Kidney (tissue), 14 donors: ENCODE data around the gene NFIA. TPM values are rescaled to one million over a fixed set of nuclear protein-coding genes. Genes with fewer than 3 reads are reported as not detected.

Experiments used
- DNase-seq, 5 donors: peaks; one replicate each; pipeline ENCODE4 v3.0.0-alpha.2; 2013 to 2020
- FAIRE-seq: peaks from 2 replicates; lab custom pipeline; 2012; peaks lifted over from hg19 to GRCh38; lab: Jason Lieb, UNC
- H3K27ac ChIP-seq, 2 donors: one replicate each; pipeline ENCODE4 v1.7.0; 2013; ENCODE audit warnings: low read depth in 2 of 2, low read length in 2 of 2, inconsistent platforms in 1 of 2
- H3K27me3 ChIP-seq: one replicate; pipeline ENCODE4 v1.7.1; 2013; ENCODE audit warnings: low read length, inconsistent platforms; ENCODE audit not compliant: control insufficient read depth, insufficient read depth
- H3K36me3 ChIP-seq, 3 donors: one replicate each; pipeline versions ENCODE4 v1.7.0 to v1.7.1; 2013; ENCODE audit warnings: low read length in 3 of 3, control low read depth in 1 of 3, inconsistent platforms in 1 of 3; ENCODE audit not compliant: insufficient read depth in 3 of 3, control insufficient read depth in 2 of 3
- H3K4me1 ChIP-seq, 3 donors: one replicate each; pipeline versions ENCODE4 v1.7.0 to v1.7.1; 2013; ENCODE audit warnings: low read length in 3 of 3, inconsistent platforms in 1 of 3, low read depth in 1 of 3; ENCODE audit not compliant: control insufficient read depth in 2 of 3, insufficient read depth in 2 of 3
- H3K4me3 ChIP-seq, 3 donors: one replicate each; pipeline versions ENCODE4 v1.7.0 to v1.8.1; 2013; ENCODE audit warnings: low read length in 3 of 3, control low read depth in 1 of 3, inconsistent platforms in 1 of 3
- H3K9ac ChIP-seq, 3 donors: one replicate each; pipeline versions ENCODE4 v1.7.0 to v1.7.1; 2013; ENCODE audit warnings: low read length in 3 of 3, control low read depth in 1 of 3, inconsistent platforms in 1 of 3
- H3K9me3 ChIP-seq, 3 donors: one replicate each; pipeline versions ENCODE4 v1.7.0 to v1.7.1; 2013; ENCODE audit warnings: low read length in 3 of 3, control low read depth in 1 of 3, inconsistent platforms in 1 of 3; ENCODE audit not compliant: control insufficient read depth in 2 of 3, insufficient read depth in 1 of 3
- intact Hi-C: fragments of 100-400 bp; cut with DNase I; formaldehyde crosslinking; loops from one replicate; pipeline ENCODE4 v1.11.1; 2022
- polyA plus RNA-seq: library from polyadenylated mRNA; stranded (reverse); fragments of 350-450 nt; fragmentation: Illumina TruSeq; extraction: RNeasy Lipid Tissue Mini Kit (QIAGEN cat#74804); gene quantifications from one replicate; pipeline ENCODE4 v1.2.3, GENCODE V29; 2014; ENCODE audit warnings: low read depth, low replicate concordance; ENCODE audit not compliant: insufficient read depth
- total RNA-seq: library from RNA; stranded (reverse); fragmentation: NEBNext Ultra II Directional; extraction: Animal tissue kit (Norgen Biotek cat#: 25700); gene quantifications from one replicate; pipeline ENCODE4 v1.2.1, GENCODE V29; 2021
- TF ChIP-seq, protein P1 (sequence below): IDR thresholded peaks from 3 replicates; pipeline ENCODE4 v1.5.1; 2012; ENCODE audit warnings: mild to moderate bottlenecking, moderate library complexity, borderline replicate concordance; ENCODE audit not compliant: insufficient read depth; ENCODE audit errors: extremely low read depth
- donor health status: control.
- donor health status: control.
- donor health status: control.
- donor health status: control.
- donor health status: control.
- donor health status: DM: yes; HTN: yes; CAD: no.
- donor health status: Normal renal cell carcinoma (clear cell type).

Gene NFIA
- total and polyA plus RNA-seq, 2 donors from 2014 or later, result 4.8 to 87.5 TPM

DNA sequence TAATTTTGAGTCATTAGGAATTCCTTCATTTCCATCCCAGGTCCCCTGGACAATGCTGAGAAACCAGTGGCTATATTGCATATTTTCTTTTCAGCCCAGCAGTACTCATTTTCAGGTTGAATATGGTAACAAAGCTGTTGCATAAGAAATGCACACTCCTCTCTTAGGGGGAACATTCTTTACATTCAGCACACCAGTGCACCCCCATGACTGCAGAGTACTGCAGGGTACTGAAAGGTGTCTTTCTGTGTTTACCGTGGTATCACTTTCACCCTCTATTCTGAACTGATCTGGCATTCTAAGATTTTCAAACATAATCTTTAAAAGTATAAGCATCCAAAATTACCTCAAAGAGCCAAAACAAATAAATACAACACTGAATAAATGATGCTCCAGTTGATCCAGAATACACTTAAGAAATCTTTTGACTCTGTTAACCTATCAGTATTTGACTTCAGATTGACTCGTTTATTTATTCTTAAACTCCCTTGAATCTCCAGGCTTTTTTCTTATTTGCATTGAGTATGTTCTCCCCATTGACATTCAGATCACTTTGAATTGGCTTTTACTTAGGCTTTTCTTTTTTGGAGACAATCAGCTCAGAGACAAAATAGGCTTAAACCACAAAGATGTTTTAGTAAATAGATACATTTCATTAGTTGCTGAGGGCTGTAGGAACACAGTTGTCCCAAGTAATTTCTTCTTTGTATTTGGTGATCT lies 213.6 kb downstream of the NFIA start:
- intact Hi-C loops, result no loop called here
- FAIRE-seq, result no peak
- TF ChIP-seq, protein P1, sequence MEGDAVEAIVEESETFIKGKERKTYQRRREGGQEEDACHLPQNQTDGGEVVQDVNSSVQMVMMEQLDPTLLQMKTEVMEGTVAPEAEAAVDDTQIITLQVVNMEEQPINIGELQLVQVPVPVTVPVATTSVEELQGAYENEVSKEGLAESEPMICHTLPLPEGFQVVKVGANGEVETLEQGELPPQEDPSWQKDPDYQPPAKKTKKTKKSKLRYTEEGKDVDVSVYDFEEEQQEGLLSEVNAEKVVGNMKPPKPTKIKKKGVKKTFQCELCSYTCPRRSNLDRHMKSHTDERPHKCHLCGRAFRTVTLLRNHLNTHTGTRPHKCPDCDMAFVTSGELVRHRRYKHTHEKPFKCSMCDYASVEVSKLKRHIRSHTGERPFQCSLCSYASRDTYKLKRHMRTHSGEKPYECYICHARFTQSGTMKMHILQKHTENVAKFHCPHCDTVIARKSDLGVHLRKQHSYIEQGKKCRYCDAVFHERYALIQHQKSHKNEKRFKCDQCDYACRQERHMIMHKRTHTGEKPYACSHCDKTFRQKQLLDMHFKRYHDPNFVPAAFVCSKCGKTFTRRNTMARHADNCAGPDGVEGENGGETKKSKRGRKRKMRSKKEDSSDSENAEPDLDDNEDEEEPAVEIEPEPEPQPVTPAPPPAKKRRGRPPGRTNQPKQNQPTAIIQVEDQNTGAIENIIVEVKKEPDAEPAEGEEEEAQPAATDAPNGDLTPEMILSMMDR, result no peak

DNA sequence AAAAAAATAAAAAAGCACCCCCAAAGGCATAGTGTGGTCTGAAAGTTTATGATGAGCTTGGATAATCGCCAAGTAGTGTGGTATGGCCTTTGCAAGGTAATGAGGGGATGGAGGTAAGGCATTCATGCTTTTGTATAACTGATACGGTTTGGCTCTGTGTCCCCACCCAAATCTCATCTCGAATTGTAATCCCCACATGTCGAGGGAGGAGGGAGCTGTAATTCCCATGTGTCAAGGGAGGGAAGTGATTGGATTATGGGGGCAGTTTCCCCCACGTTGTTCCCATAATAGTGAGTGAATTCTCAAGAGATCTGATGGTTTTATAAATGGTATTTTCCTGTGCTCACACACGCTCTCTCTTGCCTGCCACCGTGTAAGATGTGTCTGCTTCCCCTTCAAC lies 215.5 kb downstream of the NFIA start:
- FAIRE-seq (no peak), DNase-seq (no peak)
- Histone ChIP-seq H3K27ac (no peak overlapping the region), H3K36me3 (no peaks in the 10 kb centered on the region), H3K4me3 (no peak overlapping the region), H3K9ac (no peak overlapping the region), H3K27me3 (no peaks in the 10 kb centered on the region), H3K4me1 (peaks cover 0 to 7% (median 0%) of the 10 kb centered on the region in 3 donors), H3K9me3 (no peaks in the 10 kb centered on the region)
- TF ChIP-seq, protein P1, result no peak
- intact Hi-C loops, result no loop called here

More for the DNA sequence above, 213.6 kb downstream of the NFIA start:
- no peak for DNase-seq
- Histone ChIP-seq H3K9me3 (no peaks in the 10 kb centered on the region), H3K4me3 (no peak overlapping the region), H3K27me3 (no peaks in the 10 kb centered on the region), H3K4me1 (no peaks in the 10 kb centered on the region), H3K9ac (no peak overlapping the region), H3K27ac (no peak overlapping the region), H3K36me3 (no peaks in the 10 kb centered on the region)

DNA sequence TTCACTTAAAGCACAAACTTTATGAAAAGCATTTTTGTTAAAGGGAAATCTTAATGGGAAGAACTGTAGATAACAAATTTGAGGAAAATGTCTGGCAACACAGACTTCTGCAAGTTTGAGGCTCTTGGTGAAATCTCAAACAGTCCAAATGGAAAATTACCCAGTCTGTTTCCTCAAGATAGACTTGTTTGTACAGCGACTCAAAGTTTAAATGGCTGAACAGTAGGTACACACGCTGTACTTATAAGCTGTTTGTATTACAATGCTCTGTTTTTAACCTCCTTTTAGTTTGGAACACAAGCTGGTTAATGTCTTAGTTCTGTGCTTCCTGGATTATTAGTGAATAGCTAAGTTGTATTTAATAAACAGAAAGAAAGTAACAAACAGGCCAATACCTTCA lies 217.1 kb downstream of the NFIA start:
- Histone ChIP-seq H3K36me3 (no peaks in the 10 kb centered on the region), H3K9me3 (no peaks in the 10 kb centered on the region), H3K4me3 (no peak overlapping the region), H3K27ac (no peak overlapping the region), H3K4me1 (peaks cover 0 to 7% (median 0%) of the 10 kb centered on the region in 3 donors), H3K27me3 (no peaks in the 10 kb centered on the region), H3K9ac (no peak overlapping the region)
- TF ChIP-seq, protein P1, result no peak
- intact Hi-C loops, result no loop called here
- DNase-seq (no peak), FAIRE-seq (no peak)
